Right cardiac atrium (tissue), 5 donors: ENCODE data around the gene RIN3. TPM values are rescaled to one million over a fixed set of nuclear protein-coding genes. Genes with fewer than 3 reads are reported as not detected.
"Not testable (repeated sequence)": the region's sequence is repeated elsewhere in the genome, so short reads cannot be mapped to it uniquely, and the experiment has no call there.

Experiments
- ATAC-seq, 2 donors: fragments of 200-7000 bp; cut with Tn5 transposase; one replicate each; pipeline versions ENCODE4 v1.8.0 to v1.9.1; 2020; ENCODE audit warnings: moderate library complexity in 2 of 2, mild to moderate bottlenecking in 1 of 2
- DNase-seq, 3 donors: peaks; one replicate each; pipeline ENCODE4 v3.0.0-alpha.2; 2020
- H3K27ac ChIP-seq: one replicate; pipeline ENCODE4 v1.5.1; 2013; ENCODE audit warnings: mild to moderate bottlenecking, low read length, control low read depth, moderate library complexity
- H3K27me3 ChIP-seq: one replicate; pipeline ENCODE4 v1.6.1; 2013; ENCODE audit not compliant: control insufficient read depth, insufficient read depth
- H3K4me1 ChIP-seq: one replicate; pipeline ENCODE4 v1.6.1; 2013; ENCODE audit warnings: low read length; ENCODE audit not compliant: control insufficient read depth, insufficient read depth
- H3K4me3 ChIP-seq: one replicate; pipeline ENCODE4 v1.5.1; 2013; ENCODE audit warnings: low read length, control low read depth
- H3K9me3 ChIP-seq: one replicate; pipeline ENCODE4 v1.6.1; 2013; ENCODE audit warnings: low read length; ENCODE audit not compliant: control insufficient read depth
- WGBS: extraction: QIAGEN DNeasy Blood & Tissue Kit; methylation state at CpG from one replicate; pipeline ENCODE4 v1.1.7; 2013; 5-methylcytosine and 5-hydroxymethylcytosine counted together
- intact Hi-C, 4 donors: fragments of 100-400 bp; cut with DNase I; formaldehyde crosslinking; loops; one replicate each; pipeline versions ENCODE4 v1.11.0 to v1.14.0; 2022 to 2023
- polyA plus RNA-seq: library from polyadenylated mRNA; stranded (reverse); fragments of 200-250 nt; gene quantifications from one replicate; pipeline ENCODE4 v1.2.3, GENCODE V29; 2013
- total RNA-seq, 4 donors: library from RNA; stranded (reverse); fragmentation: NEBNext Ultra II Directional; extraction: Animal tissue kit (Norgen Biotek cat#: 25700); gene quantifications; one replicate each; pipeline ENCODE4 v1.2.1, GENCODE V29; 2021
- donor health status: healthy with polysubstance abuse.
- donor health status: DM: no; HTN: yes; CAD: no.
- donor health status: DM: no; HTN: no; CAD: no.
- donor health status: DM: no; HTN: yes; CAD: no; lungs with severe emphysema.
- donor health status: DM: yes; HTN: yes; CAD: no.

Gene RIN3
- total and polyA plus RNA-seq, 5 donors, result 7.5 to 15.2 (median 14.2) TPM

- ATAC-seq, result no peak
- Histone ChIP-seq H3K27me3 (no peaks in the 10 kb centered on the region), H3K9me3 (no peaks in the 10 kb centered on the region), H3K4me1 (no peaks in the 10 kb centered on the region), H3K4me3 (no peak overlapping the region), H3K27ac (no peak overlapping the region)
- no peak for DNase-seq
- intact Hi-C loops, result no loop called here
- 95% methylated on average over 10 of the region's 10 CpGs for WGBS
These were observed 189.9 kb downstream of the RIN3 start for GRCh38 chr14:92703516-92703915.

- no peaks in the 10 kb centered on the region for H3K4me1 ChIP-seq
- ATAC-seq, result peak; percentile 22 to 31
- H3K4me3 ChIP-seq, result no peak overlapping the region
- no peak overlapping the region for H3K27ac ChIP-seq
- intact Hi-C loops, result no loop called here
- H3K27me3 ChIP-seq, result no peaks in the 10 kb centered on the region
- peak in 1 of 3 donors; percentile 59 for DNase-seq
- 82% methylated on average over 23 of the region's 23 CpGs for WGBS
- H3K9me3 ChIP-seq, result no peaks in the 10 kb centered on the region
These were observed 190.6 kb downstream of the RIN3 start for GRCh38 chr14:92704036-92704804.

- no peak for ATAC-seq
- no peaks in the 10 kb centered on the region for H3K9me3 ChIP-seq
- no peak overlapping the region for H3K4me3 ChIP-seq
- intact Hi-C loops, result no loop called here
- no peak for DNase-seq
- no peaks in the 10 kb centered on the region for H3K4me1 ChIP-seq
- 86% methylated on average over 11 of the region's 11 CpGs for WGBS
- no peak overlapping the region for H3K27ac ChIP-seq
- no peaks in the 10 kb centered on the region for H3K27me3 ChIP-seq
These were observed 191.2 kb downstream of the RIN3 start for GRCh38 chr14:92704821-92705220.

- no peaks in the 10 kb centered on the region for H3K4me1 ChIP-seq
- WGBS, result 89% methylated on average over 15 of the region's 15 CpGs
- no peak overlapping the region for H3K4me3 ChIP-seq
- intact Hi-C loops, result no loop called here
- H3K27me3 ChIP-seq, result no peaks in the 10 kb centered on the region
- DNase-seq (no peak), ATAC-seq (no peak)
- H3K9me3 ChIP-seq, result no peaks in the 10 kb centered on the region
- no peak overlapping the region for H3K27ac ChIP-seq
These were observed 192.8 kb downstream of the RIN3 start for GRCh38 chr14:92706386-92706785.

- Histone ChIP-seq H3K9me3 (no peaks in the 10 kb centered on the region), H3K27me3 (no peaks in the 10 kb centered on the region), H3K4me1 (no peaks in the 10 kb centered on the region), H3K4me3 (no peak overlapping the region), H3K27ac (no peak overlapping the region)
- ATAC-seq, result no peak
- DNase-seq, result no peak
- intact Hi-C loops, result no loop called here
- 81% methylated on average over 13 of the region's 13 CpGs for WGBS
These were observed 195.9 kb downstream of the RIN3 start for GRCh38 chr14:92709340-92710000.

- no peak overlapping the region for H3K4me3 ChIP-seq
- no peaks in the 10 kb centered on the region for H3K27me3 ChIP-seq
- H3K9me3 ChIP-seq, result no peaks in the 10 kb centered on the region
- WGBS, result 95% methylated on average over 5 of the region's 5 CpGs
- no peak overlapping the region for H3K27ac ChIP-seq
- DNase-seq (no peak), ATAC-seq (no peak)
- H3K4me1 ChIP-seq, result no peaks in the 10 kb centered on the region
- intact Hi-C loops, result loop anchor here in 1 of 4 donors (5.0 kb wide), 1 partner anchor 72 kb away; no protein-coding TSS in a partner anchor
These were observed 196.4 kb downstream of the RIN3 start for GRCh38 chr14:92710001-92710341.

GRCh38 chr14:92711976-92712653 is 198.5 kb downstream of the RIN3 start:
- Histone ChIP-seq H3K9me3 (no peaks in the 10 kb centered on the region), H3K27me3 (no peaks in the 10 kb centered on the region), H3K4me3 (no peak overlapping the region), H3K4me1 (no peaks in the 10 kb centered on the region), H3K27ac (no peak overlapping the region)
- WGBS, result 91% methylated on average over 7 of the region's 7 CpGs
- ATAC-seq (no peak), DNase-seq (no peak)
- intact Hi-C loops, result loop anchor here in 2 of 4 donors (2.0 to 5.0 kb wide), 2 partner anchors 70 to 73 kb away; no protein-coding TSS in a partner anchor

- no peak overlapping the region for H3K27ac ChIP-seq
- no peaks in the 10 kb centered on the region for H3K9me3 ChIP-seq
- H3K4me1 ChIP-seq, result no peaks in the 10 kb centered on the region
- no peaks in the 10 kb centered on the region for H3K27me3 ChIP-seq
- no peak overlapping the region for H3K4me3 ChIP-seq
- intact Hi-C loops, result loop anchor here in 2 of 4 donors (2.0 to 5.0 kb wide), 2 partner anchors 70 to 72 kb away; no protein-coding TSS in a partner anchor
- DNase-seq (no peak), ATAC-seq (no peak)
- WGBS, result 98% methylated on average over 8 of the region's 8 CpGs
These were observed 199.1 kb downstream of the RIN3 start for GRCh38 chr14:92712654-92713051.

GRCh38 chr14:92714739-92715307 is 201.2 kb downstream of the RIN3 start:
- 75% methylated on average over 7 of the region's 7 CpGs for WGBS
- not testable (repeated sequence) for H3K4me3 ChIP-seq, H3K27me3 ChIP-seq, H3K9me3 ChIP-seq, H3K27ac ChIP-seq, H3K4me1 ChIP-seq
- ATAC-seq (peak; percentile 76 to 83), DNase-seq (peak; percentile 84 to 93 (median 90))
- intact Hi-C loops, result loop anchor here in 3 of 4 donors (2.0 to 5.0 kb wide), 2 partner anchors 67 to 70 kb away; no protein-coding TSS in a partner anchor

GRCh38 chr14:92716131-92716530 is 202.6 kb downstream of the RIN3 start:
- 84% methylated on average over 10 of the region's 10 CpGs for WGBS
- DNase-seq (no peak), ATAC-seq (no peak)
- Histone ChIP-seq H3K4me3 (no peak overlapping the region), H3K4me1 (peaks cover 7% of the 10 kb centered on the region), H3K27me3 (no peaks in the 10 kb centered on the region), H3K27ac (no peak overlapping the region), H3K9me3 (no peaks in the 10 kb centered on the region)
- intact Hi-C loops, result loop anchor here in 1 of 4 donors (5.0 kb wide), 1 partner anchor 66 kb away; no protein-coding TSS in a partner anchor
